Activated gamma-delta T cell (primary cell): ENCODE data around the gene SACS.
"Not testable (repeated sequence)": the region's sequence is repeated elsewhere in the genome, so short reads cannot be mapped to it uniquely, and the experiment has no call there.

Experiments used
- DNase-seq: peaks from one replicate; lab custom pipeline; 2025; lab: John Stamatoyannopoulos, UW

SACS gene

DNA sequence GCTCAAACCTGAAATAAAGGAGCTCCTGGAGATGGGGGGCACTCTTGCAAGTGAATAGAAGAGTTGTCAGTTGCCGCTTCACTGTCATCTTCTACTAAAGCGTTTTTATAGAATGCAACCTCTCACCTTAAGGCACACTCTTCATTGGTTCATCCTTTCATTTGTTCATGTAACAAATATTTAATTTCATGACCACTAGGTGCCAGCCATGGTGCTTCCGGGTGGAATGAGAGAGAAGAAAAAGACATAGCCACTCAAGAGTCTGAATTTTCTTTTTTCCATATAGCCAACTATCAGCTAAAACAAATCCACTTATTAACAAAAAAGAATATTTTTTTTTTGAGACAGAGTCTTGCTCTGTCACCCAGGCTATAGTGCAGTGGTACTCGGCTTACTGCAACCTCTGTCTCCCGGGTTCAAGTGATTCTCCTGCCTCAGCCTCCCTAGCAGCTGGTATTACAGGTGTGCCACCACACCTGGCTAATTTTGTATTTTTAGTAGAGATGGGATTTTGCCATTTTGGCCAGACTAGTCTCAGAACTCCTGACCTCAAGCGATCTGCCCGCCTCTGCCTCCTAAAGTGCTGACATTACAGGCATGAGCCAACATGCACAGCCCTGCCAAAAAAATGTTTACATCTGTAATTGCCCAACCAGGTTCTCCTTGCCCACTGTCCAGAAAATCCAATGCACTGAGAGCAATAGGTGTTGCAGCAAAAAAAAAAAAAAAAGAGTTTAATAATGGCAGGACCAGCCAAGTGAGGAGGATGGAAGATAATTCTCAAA is 22.1 kb upstream of the SACS start:
- DNase-seq, result no peak

DNA sequence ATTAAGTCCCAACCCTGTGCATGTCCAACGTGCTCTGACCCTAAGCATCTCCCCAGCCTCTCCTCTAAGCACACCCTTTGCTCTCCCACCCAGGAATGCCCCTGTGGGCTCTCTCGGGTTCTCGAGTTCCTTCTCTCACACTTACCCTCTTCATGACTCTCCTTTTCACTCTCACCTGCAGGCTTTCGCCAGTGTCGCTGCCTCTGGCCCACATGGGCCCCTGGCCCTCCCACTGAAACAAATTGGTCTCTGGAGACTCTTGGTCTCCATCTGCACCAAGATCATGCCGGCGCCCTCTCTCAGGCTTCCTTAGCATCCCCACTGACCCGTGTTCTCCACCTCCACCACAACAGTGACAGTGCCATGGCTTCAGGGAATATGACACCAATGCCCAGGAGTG is 19.6 kb upstream of the SACS start:
- no peak for DNase-seq

DNA sequence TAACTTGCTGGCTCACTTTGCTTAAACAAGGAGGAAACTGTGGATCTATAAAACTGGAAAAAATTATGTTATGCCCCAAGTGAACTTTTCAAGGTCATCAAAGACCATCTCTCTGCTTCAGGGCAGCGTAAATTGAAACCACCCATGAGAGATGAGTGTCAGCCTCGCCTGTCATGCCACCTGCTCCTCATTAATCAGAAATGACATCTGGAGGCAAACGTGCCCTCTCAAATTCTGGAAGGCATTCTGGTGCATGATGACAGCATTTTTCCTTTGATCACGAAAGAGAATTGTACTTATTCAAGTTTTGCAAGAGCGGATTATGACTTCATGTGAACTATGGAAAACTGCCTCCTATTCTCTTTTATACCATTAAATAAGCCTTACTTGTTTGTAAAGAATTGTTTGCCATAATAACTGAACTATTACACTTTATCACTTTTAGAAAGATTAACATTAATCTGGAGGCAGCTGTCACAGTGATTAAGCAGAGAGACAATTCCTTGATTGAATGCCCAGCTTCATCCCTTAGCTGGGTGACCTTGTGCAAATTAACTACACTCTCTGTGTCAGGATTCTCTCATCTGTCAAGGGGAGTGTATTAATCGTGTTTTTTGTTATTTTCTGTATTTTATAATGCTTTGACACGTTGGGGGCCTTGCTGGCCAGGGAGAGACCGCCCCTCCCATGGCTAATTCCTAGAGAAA is 17.0 kb upstream of the SACS start:
- no peak for DNase-seq

DNA sequence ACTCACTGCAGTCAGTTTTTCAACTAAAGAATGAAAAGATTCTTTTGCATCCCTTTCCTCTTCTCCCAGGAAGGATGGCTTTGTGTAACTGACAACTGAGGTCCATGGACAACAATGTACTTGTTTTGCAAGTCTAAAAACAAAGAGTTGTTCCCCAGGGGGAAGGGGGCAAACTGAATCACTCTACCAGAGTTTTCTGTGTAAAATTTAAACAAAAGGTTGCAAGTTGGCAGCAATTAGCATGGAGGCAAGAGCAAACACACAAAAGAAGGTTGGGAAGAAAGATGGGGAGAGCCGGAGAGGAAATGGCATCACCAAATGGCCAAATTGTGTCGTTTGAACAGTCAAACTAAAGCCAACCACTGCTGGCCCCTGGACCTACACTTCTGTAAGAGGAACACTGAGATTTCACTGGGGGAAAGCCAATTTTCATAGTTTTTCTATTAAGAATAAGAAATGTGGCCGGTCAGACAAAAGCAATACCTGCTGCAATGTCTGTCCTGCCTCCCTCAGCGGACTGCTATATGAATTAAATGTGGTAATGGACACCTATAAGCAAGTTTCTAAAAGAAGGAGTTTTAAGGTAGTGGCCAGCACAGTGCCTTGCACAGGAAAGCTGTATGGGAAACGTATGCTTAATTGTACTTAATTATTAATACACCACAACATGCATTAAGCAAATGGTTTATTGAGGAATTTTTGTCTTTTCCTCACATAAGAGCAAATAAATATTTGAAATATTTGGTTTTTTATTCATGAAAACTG is 16.1 kb upstream of the SACS start:
- no peak for DNase-seq

DNA sequence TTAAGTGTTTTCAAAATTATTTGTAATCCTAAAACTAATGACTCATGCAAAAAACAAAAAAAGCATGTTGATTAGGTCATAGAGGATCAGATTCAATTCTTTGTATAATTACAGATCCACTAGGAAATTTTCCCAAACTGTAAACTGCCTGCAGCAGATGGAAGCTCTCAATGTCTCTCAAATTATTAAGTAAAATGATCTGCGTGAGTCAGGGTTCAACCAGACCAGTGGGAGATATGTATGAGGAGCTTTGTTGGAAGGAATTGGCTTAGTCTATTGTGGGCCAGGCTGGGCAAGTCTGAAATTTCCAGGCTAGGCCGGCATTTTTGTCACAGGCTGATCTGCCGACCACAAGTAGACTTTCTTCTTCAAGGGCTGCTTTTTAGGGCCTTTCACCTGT is 14.4 kb upstream of the SACS start:
- no peak for DNase-seq

DNA sequence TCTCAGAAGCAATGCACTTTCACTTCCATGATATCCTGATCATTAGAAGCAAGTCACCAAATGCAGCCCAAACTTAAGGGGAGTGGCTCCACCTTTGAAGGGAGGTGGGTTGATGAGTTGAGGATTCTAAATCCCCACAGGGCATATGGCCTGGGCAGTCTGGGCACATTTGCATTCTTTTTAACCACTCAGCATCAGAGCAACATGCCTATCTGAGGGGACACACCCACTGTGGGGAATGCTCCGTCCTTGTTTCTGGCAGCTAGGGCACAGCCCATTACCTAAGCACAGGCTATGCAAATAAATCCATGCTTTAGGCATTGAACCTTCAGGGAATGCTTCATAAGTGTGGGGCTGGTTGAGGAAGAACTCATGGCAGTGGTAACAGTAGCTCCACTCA is 12.3 kb upstream of the SACS start:
- no peak for DNase-seq

DNA sequence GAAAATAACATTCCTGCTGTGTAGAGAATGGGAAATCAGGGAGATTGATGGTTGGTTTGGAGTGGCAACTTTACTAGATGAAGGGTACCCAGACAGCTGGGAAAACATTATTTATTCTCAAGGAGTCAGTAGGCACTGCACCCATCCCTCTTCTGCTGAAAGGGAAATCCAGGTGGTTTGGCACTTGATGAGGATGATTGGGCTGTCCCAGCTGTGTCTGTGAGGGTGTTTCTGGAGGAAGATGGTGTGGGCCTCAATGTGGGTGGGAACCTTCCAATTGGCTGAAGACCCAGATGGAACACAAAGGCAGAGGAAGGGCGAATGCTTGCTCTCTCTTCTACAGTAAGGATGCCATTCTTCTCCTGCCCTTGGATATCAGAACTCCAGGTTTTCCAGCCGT is 10.4 kb upstream of the SACS start:
- DNase-seq, result no peak

DNA sequence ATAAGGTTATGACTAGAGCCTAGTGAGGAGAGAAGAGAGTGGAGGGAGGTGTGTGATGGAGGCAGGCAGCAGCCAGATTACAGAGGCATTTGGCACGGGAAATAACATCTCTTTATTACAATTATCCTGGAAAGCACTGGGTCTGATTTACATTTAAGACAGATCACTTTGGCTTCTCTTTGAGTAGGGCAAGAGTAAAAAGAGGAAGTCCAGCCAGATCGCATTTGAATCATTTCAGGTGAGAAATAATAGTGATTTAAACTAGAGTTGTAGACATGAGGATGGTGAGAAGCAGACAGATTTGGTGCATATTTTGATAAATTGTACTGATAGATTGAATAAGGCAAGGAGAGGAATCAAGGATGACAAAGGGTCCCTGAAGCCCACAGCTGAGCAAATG is 9.6 kb upstream of the SACS start:
- DNase-seq, result no peak

DNA sequence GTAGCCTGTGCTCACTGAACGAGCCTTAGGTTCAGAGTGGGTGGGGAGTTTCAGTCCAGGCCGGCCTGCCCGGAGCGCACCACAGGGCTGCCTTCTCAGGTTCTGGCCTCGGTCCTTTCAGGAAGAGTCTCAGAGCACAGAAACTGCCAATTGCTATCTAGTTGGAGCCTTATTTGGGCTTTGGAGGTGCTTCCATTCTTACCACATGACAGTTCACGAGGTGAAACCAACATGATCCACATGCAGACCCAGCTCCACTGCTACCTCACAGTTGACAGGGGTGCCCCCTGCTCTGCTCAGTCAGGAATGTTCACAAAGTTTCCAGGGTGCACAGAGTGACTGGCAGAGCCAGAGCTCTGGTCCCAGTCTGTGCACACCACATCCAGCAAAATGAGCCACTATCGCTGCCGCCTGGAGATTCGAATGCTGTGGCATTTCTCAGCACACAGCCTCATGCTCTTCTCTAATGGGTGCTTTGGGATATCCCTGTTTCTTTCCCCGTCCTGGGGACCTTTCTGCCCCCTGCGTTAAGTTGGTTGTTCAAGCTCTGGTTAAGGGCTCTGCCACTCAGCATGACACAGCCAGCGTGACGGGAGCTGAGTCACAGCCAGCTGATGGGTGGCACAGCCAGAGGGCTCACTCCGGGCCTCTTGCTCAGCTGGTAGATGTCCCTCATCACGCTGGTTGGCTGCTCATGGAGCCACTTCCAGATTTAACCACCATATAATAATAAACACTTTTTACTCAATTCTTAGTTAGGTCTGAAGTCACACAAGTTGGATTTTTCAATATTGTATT is 7.5 kb upstream of the SACS start:
- DNase-seq, result no peak

DNA sequence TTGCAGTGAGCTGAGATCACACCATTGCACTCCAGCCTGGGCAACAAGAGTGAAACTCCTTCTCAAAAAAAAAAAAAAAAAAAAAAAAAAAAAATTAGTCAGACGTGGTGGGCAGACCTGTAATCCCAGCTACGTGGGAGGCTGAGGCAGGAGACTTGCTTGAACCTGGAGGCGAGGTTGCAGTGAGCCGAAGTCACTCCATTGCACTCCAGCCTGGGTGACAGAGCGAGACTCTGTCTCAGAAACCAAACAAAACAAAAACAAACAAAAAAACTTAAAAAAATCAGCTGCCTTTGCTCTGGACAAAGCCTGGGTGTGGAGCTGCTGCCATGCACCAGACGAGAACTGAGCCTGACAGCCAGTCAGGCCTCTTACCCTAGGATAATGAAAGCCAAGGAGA is 6.8 kb upstream of the SACS start:
- DNase-seq, result not testable (repeated sequence)

DNA sequence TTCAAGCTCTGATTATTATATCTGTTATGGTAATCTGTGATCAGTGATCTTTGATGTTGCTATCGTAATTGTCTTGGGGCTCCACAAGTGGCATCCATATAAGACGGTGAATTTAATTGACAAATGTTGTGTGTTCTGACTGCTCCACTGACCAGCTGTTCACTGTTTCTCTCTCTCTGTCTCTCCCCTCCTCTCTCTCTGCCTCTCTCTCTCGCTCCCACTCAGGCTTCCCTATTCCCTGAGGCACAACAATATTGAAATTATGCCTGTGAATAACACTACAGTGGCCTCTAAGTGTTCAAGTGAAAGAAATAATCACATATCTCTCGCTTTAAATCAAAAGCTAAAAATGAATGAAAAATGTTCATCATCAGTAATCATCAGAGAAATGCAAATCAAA is 4.4 kb upstream of the SACS start:
- DNase-seq, result no peak

DNA sequence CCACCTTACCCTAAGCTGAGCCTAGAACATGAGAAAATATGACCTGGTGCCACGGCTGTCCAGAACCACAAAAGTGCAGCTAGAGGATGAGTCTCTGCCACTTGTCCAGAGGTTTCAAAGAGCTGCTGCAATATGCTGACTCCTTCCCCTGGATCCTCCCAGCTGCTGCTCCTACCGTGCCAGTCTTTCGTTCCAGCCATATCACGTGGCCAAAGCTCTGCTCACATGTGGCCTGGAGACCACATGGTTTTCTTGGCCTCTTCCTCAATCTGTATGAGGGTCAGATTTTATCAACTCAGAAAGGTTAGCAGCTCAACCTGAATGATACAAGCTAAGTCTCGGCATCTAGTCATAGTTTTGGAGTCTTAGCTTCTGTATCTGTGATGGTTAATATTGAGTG is 3.2 kb upstream of the SACS start:
- no peak for DNase-seq

DNA sequence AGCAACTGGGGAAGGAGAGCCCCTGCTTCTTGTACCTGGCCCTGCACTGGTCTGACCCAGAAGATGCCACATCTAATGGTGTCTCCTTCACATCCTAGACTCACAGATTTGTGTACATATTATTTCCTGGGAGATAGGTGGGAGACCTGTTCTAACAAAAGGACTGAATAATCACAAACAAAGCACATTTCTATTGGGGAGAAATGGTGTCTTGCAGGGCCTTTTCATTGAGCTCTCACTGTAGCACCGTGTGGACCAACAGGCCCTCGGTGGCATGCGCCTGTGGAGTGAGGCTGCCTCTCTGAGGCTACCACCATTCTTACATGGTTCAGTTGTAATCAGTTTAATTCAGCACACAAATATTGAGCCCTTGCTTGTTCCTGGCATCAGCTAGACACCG is 989 bp upstream of the SACS start:
- DNase-seq, result no peak

DNA sequence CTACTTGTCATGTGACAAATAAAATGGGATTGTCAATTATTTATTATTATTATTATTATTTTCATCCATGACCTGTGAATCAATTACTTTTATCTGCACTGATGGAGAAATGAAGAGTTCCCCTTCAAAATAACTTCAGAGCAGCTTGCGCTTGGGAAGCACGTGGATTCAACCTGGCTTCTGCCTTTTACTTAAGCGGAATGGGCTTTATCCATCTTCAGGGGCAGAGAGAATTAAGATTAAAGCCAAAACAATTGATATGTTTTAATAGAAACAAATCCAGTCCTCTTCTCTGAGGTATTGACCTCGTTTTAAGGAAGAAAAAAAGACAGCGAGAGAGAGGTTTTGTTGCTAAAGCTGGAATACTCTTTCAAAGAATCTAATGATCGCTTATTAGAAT is 876 bp downstream of the SACS start:
- no peak for DNase-seq

DNA sequence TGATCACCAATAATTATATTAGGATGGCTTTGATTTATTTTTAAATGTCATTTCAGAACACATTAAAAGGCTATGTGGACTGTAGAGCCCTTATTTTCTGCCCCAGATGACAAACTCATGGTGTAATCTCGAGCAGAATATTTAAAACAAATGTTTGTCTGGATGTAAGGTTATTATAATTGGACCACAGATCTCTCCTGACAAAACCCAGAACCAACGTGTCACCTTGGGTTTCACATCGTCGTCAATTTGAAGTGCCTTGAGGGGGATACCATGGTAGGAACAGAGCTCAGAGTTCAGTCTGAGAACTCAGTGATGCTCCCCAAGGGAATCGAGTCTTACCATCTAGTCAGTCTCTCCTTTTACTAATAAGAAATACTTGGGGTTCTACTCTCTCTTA is 2.8 kb downstream of the SACS start:
- no peak for DNase-seq

DNA sequence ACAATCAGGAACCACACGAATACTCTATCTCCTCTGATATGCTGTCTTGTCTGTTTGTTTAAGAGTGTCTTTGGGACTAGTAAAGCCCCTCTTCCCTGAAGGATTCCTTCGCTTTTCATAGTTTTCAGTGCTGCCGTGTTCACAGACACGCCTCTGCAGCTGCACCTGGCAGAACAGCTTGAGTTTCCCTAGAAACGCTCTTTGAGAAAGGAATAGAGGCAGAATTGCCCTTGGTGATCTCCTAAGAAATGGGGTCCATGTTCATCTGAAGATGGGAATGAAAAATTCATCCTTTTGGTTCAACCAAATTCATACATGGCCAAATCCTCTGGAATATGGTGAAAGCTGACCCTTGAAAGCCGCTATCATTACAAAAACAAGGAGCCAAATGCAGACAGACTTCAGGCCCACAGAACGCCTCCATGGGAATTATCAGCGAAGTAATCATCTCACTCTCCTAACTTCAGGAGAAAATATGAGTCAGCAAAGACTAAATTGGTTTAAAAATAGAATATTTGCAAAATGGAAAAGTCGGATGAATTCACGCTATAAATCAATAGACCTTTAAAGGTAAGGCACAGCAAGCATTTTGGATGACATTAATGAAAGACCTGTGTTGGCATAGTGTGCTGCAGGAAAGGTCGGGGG is 5.5 kb downstream of the SACS start:
- DNase-seq, result no peak

DNA sequence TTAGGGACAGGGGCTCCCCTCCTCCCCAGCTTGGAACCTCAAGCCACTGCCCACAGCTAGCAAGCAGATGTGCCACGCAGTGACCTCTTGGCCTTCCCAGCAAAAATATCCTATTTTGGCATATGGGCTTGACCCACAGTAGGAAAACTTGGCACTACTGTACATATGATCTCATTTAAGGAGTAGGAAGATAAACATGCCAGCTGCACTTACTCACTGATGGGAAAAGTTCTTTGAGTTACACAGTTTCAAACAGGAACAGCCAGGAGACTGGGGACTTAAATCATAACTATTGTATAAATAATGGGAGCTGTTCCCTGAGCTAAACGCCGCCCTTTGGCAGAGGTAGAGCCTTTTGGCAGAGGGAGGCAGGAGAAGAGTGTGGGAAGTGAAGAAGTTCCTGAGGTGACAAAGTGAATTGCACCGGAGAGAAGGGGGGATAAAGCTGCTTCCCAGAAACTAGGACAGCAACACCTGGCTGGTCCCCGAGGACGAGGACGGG is 6.1 kb downstream of the SACS start:
- no peak for DNase-seq

DNA sequence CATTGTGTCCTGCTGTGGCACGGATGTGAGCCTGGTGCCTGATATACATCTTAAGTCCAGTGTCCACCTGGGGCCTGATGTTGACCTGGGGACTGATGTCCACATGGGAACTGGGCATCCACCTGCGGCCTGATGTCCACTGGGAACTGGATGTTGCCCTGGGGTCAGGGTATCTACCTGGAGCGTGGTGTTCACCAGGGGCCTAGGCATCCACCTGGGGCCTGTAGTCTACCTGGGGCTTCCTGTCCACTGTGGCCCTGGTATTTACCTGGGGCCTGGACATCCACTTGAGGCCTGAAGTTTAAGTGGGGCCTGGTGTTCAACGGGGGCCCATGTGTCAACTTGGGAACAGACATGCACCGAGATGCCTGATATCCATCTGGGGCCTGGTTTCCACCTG is 11.9 kb downstream of the SACS start:
- no peak for DNase-seq

DNA sequence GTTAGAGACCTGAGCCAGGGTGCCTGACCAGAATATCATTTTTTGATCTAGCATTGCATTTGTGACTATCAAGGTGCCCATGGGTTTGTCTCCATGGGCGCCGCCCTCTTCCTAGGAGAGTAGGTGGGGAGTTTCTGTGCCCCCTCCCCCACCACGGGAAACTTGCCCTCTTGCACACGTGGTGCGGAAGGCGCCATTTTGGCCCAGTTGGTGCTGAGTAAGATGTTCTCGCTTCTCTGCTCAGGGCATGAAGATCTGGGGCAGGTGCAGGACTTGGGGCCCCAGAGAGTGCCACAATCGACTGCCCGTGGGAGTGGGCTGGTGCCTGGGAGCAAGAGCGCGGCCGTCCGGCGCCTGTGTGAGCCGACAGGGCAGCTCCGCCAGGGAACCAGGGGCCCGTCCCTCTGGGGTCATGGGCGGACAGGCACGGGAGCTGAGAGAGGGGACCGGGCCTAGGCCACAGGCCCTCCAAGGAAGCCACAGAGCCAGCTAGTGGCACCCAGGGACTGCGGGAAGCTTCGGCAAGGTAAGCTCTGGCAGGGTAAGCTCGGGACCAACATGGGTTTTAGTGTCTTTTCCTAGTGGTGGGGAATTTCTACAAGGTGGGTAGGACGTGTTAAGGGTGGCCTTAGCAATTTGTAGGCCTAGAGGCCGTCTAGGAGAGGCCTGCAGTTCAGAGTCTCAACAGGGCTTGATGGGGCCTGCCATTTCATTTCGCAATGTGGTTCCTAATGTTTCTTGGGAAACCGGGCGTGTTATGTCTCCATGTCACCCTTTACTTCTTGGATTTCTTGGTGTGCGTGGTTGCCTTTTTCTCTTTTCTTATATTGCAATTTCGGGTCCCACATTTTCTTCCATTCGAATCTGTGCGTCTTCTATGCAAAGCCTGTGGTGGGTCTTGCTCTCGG is 14.5 kb downstream of the SACS start:
- DNase-seq, result no peak

DNA sequence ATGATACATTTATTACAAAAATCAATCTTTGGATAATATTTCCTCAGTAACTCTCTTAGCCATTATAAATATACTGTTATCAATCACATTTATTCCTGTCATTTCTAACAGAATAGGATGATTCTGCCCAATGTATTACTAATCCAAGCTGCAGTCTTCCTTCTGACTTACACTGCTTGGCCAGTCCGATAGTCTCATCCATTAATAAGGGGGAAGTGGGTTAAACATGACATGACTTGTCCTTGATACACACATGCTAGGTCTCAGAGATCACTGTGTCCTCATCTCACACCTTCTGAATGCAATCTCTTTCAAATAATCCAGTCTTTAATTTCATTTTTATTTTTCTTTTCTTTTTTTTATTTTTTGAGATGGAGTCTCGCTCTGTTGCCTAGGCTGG is 18.8 kb downstream of the SACS start:
- DNase-seq, result no peak
